Measurements from ENCODE around the gene AMPH.

DNA sequence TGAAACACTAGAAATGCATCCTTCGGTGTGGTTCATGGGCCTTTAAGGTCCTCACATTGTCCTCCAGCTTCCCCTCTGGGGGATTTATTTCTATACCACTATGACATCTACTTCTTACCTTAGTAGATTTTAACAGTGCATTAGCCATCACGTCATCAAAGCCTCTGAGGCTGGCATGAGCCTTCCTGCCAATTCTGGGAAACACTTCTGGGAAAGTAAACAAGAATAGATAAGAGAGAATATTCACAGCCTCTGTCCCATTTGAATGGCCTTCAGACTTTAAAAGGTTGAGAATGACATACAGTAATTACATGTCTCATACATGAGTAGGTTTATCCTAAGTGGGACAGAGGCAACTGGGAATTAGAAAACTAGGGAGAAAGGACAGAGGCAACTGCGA lies 89.7 kb downstream of the AMPH start:
- no peak for TF ChIP-seq BHLHE40 (IDR thresholded peaks at IDR 0.05; ENCODE audit: borderline replicate concordance)
- TF ChIP-seq FOXM1 (IDR thresholded peaks at IDR 0.05; ENCODE audit: borderline replicate concordance) = no peak
- TF ChIP-seq, protein P1, sequence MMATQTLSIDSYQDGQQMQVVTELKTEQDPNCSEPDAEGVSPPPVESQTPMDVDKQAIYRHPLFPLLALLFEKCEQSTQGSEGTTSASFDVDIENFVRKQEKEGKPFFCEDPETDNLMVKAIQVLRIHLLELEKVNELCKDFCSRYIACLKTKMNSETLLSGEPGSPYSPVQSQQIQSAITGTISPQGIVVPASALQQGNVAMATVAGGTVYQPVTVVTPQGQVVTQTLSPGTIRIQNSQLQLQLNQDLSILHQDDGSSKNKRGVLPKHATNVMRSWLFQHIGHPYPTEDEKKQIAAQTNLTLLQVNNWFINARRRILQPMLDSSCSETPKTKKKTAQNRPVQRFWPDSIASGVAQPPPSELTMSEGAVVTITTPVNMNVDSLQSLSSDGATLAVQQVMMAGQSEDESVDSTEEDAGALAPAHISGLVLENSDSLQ (IDR thresholded peaks at IDR 0.05) = no peak
- no peak for TF ChIP-seq ELF4 (IDR thresholded peaks at IDR 0.05)
- no peak for TF ChIP-seq SP1 (IDR thresholded peaks at IDR 0.05)
- TF ChIP-seq LEF1 (IDR thresholded peaks at IDR 0.05; ENCODE audit: borderline replicate concordance) = no peak
- no peak for TF ChIP-seq ZNF384 (IDR thresholded peaks at IDR 0.05)
- no peak for TF ChIP-seq FOXK2 (IDR thresholded peaks at IDR 0.05)
- TF ChIP-seq HDGF (IDR thresholded peaks at IDR 0.05; ENCODE audit: borderline replicate concordance) = no peak
- no peak for TF ChIP-seq CTBP1 (IDR thresholded peaks at IDR 0.05; ENCODE audit: borderline replicate concordance)
- no peak for TF ChIP-seq TARDBP (IDR thresholded peaks at IDR 0.05)

All from HEK293T (cell line).